ENCODE results near the gene PEX14.

The PEX14 gene

GRCh38 chr1:10637834-10638558, 163.2 kb downstream of the PEX14 start:
- DNase-seq, result no peak

- DNase-seq, result no peak
Observed at GRCh38 chr1:10638559-10639005, 163.8 kb downstream of the PEX14 start.

DNA sequence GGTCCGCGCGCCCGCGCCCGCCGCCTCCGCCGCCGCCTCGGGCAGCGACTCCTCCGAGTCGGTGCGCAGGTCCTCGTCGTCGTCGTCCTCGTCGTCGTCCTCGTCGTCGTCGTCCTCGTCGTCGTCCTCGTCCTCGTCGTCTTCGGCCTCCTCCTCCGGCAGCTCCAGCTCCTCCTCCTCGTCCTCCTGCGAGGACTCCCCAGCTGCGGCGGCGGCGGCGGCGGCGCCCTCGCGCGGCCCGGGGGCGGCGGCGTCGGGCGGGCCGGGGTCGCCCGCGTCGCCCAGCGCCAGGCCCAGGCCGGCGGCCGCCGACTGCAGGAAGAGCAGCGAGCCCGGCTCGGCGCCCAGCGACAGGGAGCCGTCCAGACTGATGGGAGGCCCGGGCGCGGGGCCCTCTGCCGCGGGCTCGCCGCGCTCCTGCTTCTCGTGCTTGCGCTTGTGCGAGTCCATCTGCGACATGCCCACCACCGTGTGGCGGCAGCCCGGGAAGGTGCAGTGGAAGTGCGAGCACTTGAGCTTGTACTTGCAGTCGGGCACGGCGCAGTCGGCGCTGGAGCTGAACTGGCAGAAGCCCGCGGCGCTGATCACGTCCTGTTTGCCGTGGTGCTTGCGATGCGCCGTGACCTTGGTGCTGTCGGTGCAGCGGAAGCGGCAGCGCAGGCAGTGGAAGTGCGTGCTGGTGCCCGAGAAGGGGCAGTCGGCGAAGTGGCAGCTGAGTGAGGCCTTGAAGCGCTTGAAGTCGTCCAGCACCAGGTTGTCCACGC, 164.4 kb downstream of the PEX14 start:
- DNase-seq, result no peak

GRCh38 chr1:10639775-10640578, 165.2 kb downstream of the PEX14 start:
- DNase-seq, result no peak

DNA sequence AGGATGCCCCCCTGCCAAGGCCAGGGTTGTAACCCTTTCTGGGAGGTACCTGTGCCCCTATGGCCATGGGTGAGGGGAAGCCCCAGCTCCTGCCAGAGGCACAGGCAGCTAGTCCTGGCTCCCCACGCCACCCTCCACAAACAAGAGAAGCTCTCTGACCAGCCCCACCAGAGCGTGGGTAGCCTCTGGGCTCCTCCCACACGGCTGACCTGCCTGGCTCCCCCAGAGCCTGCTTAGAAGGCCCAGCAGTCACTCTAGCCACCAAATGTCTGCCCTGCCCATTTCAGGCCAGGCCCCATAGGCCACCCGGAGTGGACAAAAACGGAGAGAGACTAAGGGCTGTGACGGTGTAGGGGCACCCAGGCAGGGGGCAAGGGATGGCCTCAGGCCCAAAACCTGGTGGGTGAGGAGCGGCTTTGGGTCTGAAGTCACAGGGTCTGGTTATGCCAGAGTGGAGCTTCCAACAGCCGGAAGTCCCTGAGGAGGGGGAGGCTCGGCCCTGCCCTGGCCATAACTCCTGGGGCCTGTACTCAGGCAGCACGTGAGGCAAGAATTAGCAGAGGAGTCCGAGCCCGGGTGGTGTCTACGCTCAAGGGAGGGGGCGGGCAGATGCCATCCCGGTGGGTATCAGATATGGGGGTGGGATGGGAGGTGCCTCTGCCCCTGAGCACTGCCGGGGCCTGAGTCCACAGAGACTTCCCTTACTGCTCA, 166.2 kb downstream of the PEX14 start:
- no peak for DNase-seq

GRCh38 chr1:10641976-10642375, 167.2 kb downstream of the PEX14 start:
- DNase-seq, result no peak

- DNase-seq, result no peak
Observed at GRCh38 chr1:10642403-10643080, 167.8 kb downstream of the PEX14 start.

DNA sequence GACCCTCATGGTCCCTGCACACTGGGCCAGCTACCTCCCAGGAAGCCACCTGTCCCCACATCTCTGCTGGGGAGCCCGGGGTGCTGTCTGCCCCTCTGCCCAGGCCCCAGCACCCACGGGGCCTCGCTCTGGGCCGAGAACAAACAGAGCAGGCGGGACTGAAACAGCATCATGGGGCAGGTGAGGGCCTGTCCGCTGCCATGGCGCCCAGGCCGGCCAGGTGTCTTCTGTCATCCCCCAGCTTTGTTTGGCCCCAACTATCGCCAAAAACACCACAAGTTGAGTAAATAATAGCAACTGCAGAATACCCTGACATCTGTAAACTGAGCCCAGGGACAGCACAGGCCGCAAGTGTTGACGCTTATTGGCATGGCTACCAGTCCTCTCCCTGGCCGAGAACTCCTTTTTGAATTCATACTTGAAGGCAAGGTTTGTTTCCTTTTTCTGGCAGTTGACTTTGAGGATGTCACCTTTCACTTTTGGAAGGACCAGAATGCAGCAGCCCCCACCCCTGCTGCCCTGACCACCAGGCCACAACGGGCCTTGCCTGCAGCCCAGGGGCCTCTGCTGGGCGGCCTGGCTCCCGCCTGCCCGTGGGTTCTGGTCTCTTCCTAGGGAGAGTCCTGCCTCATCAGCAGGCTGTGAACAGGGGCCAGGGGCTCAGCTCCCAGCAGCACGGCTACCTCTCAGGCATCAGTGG, 169.0 kb downstream of the PEX14 start:
- no peak for DNase-seq

- DNase-seq, result peak; percentile 56
Observed at GRCh38 chr1:10644307-10645128, 169.8 kb downstream of the PEX14 start.

- DNase-seq, result peak; percentile 49
Observed at GRCh38 chr1:10646347-10646861, 171.7 kb downstream of the PEX14 start.

- no peak for DNase-seq
Observed at GRCh38 chr1:10647414-10648170, 172.8 kb downstream of the PEX14 start.

GRCh38 chr1:10648689-10649516, 174.2 kb downstream of the PEX14 start:
- DNase-seq, result no peak

- no peak for DNase-seq
Observed at GRCh38 chr1:10649517-10650201, 174.9 kb downstream of the PEX14 start.

DNA sequence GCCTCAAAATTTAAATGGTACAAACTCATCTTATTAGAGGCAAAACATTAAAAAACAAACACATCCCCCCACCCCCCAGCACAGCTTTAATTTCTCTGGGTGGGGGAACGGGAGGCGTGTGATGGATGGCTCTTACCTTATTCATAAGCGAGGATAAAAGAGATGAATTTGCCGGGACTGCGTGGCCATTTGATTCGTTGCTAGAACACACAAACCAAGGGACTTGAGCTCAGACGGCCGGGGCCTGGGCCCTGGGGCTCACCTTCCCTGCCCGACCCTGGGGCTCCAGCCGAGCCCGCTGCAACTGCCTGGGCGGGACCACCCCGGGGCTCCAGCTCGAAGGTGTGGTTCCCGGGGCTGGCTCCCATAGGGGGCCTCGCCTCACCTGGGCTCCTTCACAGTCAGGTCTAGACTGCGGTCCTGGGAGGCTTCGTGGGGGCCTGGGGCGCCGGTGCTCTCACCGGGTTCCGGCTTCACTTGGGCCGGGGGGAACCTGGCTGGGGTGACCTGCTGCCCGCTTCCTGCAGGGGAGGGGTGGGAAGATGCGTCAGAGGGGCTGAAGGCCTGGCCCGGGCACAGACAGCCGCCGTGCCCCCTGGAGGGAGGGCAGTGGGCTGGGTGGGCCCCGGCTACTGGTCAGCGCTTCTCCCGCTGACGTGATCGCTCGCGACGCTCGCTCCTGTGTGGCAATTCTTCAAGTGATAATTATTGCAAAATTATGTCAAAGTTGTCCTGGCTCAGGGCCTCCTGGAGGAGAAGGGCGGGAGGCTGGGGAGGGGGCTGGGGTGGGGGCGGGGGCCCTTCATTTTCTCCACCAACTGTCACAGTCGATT, 176.0 kb downstream of the PEX14 start:
- no peak for DNase-seq

- DNase-seq, result no peak
Observed at GRCh38 chr1:10651389-10651766, 176.6 kb downstream of the PEX14 start.

DNA sequence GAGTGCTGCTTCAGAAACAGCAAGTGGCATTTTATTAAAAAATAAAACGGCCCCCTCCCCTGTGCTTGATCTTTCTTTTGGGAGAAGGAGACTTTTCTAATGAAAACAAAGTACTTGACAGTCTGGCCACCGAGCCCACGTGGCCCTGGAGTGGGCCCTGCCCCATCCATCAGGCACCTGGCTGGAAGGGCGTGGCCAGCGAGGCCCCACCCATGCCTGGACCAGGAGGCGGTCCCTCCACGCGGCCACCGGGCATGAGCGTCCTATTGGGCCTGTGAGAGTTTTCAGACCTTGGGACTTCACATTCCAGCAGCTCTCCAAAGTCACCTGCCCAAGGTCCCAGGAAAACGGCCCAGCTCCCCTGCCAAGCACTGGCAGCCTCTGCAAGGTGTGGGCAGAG, 177.0 kb downstream of the PEX14 start:
- DNase-seq, result no peak

GRCh38 chr1:10652626-10653025, 177.9 kb downstream of the PEX14 start:
- DNase-seq, result no peak
